A549 treated with GW870086 at 1 μM for 4 hours (cell line): ENCODE measurements around the gene CTBP2. TPM values are rescaled to one million over a fixed set of nuclear protein-coding genes. Genes with fewer than 3 reads are reported as not detected.

Source experiments
- total RNA-seq: library from RNA; stranded (reverse); fragments of 200-300 nt; extraction: Qiagen RNA extraction; gene quantifications from 5 replicates; pipeline ENCODE4 v1.2.3, GENCODE V29; 2022; ENCODE audit warnings: low read depth

The CTBP2 gene
- total RNA-seq, result 112 to 130 TPM (median 123 TPM) in 5 replicates

GRCh38 chr10:125159932-125160855, at the start of gene CTBP2:
Gene CTBP2, minus strand, starts transcription at chr10:125160563.

GRCh38 chr10:124941823-124942222, 218.5 kb downstream of the CTBP2 start, which contains the start of gene ZRANB1:
Gene ZRANB1, plus strand, starts transcription at chr10:124942123. Its CDS starts 371 bp downstream, at chr10:124942494.

Other genes with a start within 250 kb of the CTBP2 start
- 7.2 to 9.8 TPM (median 8.9 TPM) in 5 replicates for gene ZRANB1, start 218.4 kb downstream of the CTBP2 start, total RNA-seq